ENCODE measurements around the gene MCF2L.
"Not testable (repeated sequence)": the region's sequence is repeated elsewhere in the genome, so short reads cannot be mapped to it uniquely, and the experiment has no call there.

MCF2L gene

GRCh38 chr13:113070855-113071254 is 101.8 kb downstream of the MCF2L start:
- DNase-seq: no peak

- DNase-seq: no peak
These were observed 103.4 kb downstream of the MCF2L start for GRCh38 chr13:113072376-113072775.

- DNase-seq: no peak
These were observed 104.9 kb downstream of the MCF2L start for GRCh38 chr13:113073942-113074341.

- no peak for DNase-seq
These were observed 105.4 kb downstream of the MCF2L start for GRCh38 chr13:113074401-113074800.

- no peak for DNase-seq
These were observed 105.9 kb downstream of the MCF2L start for GRCh38 chr13:113074876-113075275.

GRCh38 chr13:113075711-113076110 is 106.7 kb downstream of the MCF2L start:
- DNase-seq: no peak

GRCh38 chr13:113076681-113077401 is 107.8 kb downstream of the MCF2L start:
- no peak for DNase-seq

- no peak for DNase-seq
These were observed 108.5 kb downstream of the MCF2L start for GRCh38 chr13:113077566-113077952.

- no peak for DNase-seq
These were observed 109.2 kb downstream of the MCF2L start for GRCh38 chr13:113077953-113078901.

GRCh38 chr13:113078902-113079780 is 110.1 kb downstream of the MCF2L start:
- peak; percentile 36 for DNase-seq

- DNase-seq: not testable (repeated sequence)
These were observed 110.7 kb downstream of the MCF2L start for GRCh38 chr13:113079781-113080080.

- DNase-seq: no peak
These were observed 111.4 kb downstream of the MCF2L start for GRCh38 chr13:113080361-113080831.

GRCh38 chr13:113080901-113081521 is 112.0 kb downstream of the MCF2L start:
- DNase-seq: no peak

GRCh38 chr13:113082198-113083021 is 113.4 kb downstream of the MCF2L start:
- DNase-seq: no peak

- no peak for DNase-seq
These were observed 114.0 kb downstream of the MCF2L start for GRCh38 chr13:113083022-113083373.

GRCh38 chr13:113083402-113084061 is 114.5 kb downstream of the MCF2L start:
- peak; percentile 77 for DNase-seq

GRCh38 chr13:113084094-113084942 is 115.3 kb downstream of the MCF2L start:
- DNase-seq: no peak

GRCh38 chr13:113084943-113085540 is 116.0 kb downstream of the MCF2L start:
- no peak for DNase-seq

GRCh38 chr13:113086031-113086750 is 117.2 kb downstream of the MCF2L start:
- no peak for DNase-seq

Measured in midbrain (tissue), 1 donor.